GM12872 (cell line): ENCODE results near the gene FAM13B.

ENCODE experiments used
- TF ChIP-seq, protein P1 (sequence below): IDR thresholded peaks from 3 replicates; pipeline ENCODE4 v1.5.1; 2011; ENCODE audit warnings: low read depth, mild to moderate bottlenecking, low read length, moderate library complexity; ENCODE audit not compliant: insufficient read depth

Gene FAM13B

DNA sequence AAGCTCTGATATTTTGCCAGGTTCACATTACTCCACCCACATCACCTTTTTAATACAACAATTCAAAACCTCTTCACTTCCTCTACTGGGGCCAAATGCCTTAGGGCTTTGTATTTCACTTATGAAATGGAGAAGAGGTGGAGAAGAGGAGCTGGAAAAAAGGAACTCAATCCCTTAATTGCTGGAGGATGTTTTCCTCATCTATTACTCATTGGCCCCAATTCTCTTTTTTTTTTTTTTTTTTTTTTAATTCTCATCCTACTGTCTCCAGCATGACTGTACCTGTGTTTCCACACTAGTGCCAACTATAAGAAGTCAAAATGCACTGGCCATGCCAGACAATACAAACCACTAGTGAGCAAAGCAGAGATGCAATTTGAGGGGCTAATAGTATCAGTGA lies 20.9 kb downstream of the FAM13B start:
- TF ChIP-seq, protein P1, sequence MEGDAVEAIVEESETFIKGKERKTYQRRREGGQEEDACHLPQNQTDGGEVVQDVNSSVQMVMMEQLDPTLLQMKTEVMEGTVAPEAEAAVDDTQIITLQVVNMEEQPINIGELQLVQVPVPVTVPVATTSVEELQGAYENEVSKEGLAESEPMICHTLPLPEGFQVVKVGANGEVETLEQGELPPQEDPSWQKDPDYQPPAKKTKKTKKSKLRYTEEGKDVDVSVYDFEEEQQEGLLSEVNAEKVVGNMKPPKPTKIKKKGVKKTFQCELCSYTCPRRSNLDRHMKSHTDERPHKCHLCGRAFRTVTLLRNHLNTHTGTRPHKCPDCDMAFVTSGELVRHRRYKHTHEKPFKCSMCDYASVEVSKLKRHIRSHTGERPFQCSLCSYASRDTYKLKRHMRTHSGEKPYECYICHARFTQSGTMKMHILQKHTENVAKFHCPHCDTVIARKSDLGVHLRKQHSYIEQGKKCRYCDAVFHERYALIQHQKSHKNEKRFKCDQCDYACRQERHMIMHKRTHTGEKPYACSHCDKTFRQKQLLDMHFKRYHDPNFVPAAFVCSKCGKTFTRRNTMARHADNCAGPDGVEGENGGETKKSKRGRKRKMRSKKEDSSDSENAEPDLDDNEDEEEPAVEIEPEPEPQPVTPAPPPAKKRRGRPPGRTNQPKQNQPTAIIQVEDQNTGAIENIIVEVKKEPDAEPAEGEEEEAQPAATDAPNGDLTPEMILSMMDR, result no peak

DNA sequence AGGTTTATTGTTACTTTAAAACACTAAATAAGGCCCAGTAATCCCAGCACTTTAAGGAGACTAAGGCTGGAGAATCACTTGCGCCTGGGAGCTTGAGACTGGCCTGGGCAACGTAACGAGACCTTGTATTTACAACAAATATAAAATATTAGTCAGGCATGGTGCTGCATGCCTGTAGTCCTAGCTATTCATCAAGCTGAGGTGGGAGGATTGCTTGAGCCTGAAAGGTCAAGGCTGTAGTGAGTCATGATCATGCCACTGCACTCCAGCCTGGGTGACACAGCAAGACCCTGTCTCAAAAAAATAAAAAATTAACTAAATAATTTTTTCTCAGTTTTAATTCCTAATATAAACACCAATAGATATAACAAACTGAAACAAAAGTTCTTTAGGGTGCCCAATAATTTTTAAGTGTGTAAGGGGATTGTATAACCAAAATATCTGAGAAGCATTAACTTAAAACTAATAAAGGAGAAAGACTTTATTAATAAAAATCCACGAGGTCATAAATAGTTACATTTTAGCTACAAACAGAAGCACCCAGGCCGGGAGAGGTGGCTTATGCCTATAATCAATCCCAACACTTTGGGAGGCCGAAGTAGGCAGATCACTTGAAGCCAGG lies 32.7 kb downstream of the FAM13B start:
- TF ChIP-seq, protein P1, result no peak

DNA sequence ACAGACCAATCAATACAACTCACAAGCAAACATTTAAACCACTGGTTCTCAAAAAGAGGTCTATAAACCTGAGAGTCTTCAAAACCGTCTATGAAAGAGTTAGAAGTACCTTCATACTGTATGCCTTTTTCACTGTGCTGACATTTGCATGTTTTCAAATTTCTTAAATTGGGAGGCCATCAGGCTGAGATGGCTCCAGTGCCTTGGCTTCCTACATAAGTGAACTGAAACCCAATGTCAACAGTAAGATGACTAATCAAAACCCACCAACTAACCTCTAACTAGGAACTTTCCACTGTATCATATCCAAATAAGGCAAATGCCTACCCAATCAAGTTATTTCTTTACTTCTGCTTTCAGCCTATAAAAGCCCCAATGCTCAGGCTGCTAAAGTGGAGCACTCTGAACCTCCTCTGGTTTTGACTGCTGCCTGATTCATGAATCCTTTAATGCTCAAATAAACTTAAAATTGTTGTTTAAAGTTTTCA lies 35.1 kb downstream of the FAM13B start:
- TF ChIP-seq, protein P1, result no peak

DNA sequence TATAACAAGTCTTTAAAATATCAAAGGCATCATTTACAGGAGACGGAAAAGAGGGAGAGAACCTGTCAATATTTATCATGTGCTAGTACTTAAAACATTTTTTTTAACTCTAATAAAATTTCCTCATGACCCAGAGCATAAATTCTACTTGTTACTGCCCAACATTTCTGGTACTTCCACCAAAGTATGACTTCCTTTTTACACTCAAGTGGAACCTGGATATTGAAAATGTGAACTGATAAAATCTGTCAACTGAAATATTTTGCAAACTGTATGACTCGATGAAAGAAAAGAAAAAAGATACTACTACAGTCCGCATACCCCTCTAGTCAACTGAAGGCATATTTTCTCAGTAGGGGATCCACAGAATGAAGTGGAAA lies 37.1 kb downstream of the FAM13B start:
- TF ChIP-seq, protein P1, result no peak

DNA sequence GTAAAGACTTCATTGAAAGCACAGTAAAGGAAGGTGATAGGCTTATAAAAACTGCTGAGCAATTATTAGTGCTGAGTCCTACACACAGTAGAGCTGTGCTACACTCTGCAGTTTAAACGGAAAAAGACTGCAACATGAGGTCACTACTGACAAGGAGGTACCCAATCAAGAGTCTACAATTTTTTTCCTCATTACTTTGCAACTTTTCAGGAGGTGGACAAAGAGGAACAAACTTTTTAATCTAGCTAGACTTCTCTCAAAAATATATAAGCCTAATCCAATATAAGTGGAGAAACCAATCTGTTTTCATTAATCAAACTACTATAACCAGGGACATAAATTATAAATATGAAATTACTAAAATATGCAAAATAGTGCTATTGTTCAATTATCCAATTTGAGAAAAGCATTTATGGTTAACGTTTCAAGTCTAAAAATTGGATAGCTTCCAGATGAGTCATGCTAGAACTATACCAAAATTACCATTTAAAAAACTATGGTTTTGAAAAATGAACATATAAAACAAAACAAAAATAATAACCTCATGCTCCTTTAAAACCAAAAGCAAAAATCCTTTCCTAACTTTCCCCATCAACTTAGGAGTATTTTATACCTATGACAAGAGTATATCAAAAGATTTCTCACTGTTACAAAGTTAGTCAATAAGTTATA lies 37.7 kb downstream of the FAM13B start:
- TF ChIP-seq, protein P1, result no peak

DNA sequence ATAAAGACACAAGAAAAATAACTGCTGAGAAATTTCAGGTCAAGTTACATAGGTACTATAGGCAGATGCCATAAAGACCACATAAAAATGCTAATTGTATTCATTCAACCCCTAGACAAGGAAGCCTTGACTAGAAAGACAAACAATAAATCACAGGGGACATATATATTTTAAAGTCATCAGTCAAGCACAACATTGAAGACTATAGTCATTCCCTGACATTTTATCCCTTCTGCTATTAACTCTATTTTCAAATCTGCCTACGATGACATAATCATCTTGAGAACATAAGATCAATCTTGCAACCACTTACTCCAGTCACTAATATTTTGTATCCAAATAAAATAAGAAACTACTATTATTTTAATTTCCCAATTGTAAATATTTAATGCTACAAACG lies 38.3 kb downstream of the FAM13B start:
- TF ChIP-seq, protein P1, result no peak

DNA sequence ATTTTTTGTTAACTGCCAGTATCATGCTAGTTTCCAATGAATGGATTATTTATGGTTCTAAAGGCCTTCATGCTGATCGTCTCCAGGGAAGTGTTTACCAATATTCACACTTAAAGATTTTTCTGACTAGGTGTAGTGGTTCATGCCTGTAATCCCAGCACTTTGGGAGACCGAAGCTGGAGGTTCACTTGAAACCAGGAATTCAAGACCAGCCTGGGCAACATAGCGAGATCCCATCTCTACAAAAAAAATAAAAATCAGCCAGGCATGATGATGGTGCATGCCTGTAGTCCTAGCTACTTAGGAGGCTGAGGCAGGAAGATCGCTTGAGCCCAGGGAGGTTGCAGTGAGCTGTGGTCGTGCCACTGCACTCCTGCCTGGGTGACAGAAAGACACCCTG lies 43.5 kb downstream of the FAM13B start:
- TF ChIP-seq, protein P1, result no peak
